Hematopoietic multipotent progenitor cell treated with erythropoietin and hydrocortisone succinate and interleukin-3 and kit ligand, for 15 days (in vitro differentiated cells): Measurements from ENCODE around the gene ADAMTS17.

Experiments used
- DNase-seq: peaks from one replicate; pipeline ENCODE4 v3.0.0-alpha.2; 2015; ENCODE audit warnings: low spot score

ADAMTS17 gene

GRCh38 chr15:100052716-100053473, 288.9 kb downstream of the ADAMTS17 start:
- no peak for DNase-seq

GRCh38 chr15:100050877-100051786, 290.6 kb downstream of the ADAMTS17 start:
- DNase-seq: no peak

GRCh38 chr15:100049936-100050876, 291.6 kb downstream of the ADAMTS17 start:
- DNase-seq: no peak

- DNase-seq: no peak
Measured at GRCh38 chr15:100049483-100049882, 292.3 kb downstream of the ADAMTS17 start.

GRCh38 chr15:100048736-100049135, 293.0 kb downstream of the ADAMTS17 start:
- no peak for DNase-seq

GRCh38 chr15:100043692-100044091, 298.1 kb downstream of the ADAMTS17 start:
- no peak for DNase-seq

- no peak for DNase-seq
Measured at GRCh38 chr15:100043068-100043641, 298.6 kb downstream of the ADAMTS17 start.

- DNase-seq: no peak
Measured at GRCh38 chr15:100042558-100042957, 299.2 kb downstream of the ADAMTS17 start.

- DNase-seq: no peak
Measured at GRCh38 chr15:100041127-100041828, 300.5 kb downstream of the ADAMTS17 start.

- DNase-seq: no peak
Measured at GRCh38 chr15:100039994-100040393, 301.8 kb downstream of the ADAMTS17 start.

- DNase-seq: no peak
Measured at GRCh38 chr15:100038736-100039135, 303.0 kb downstream of the ADAMTS17 start.

GRCh38 chr15:100037901-100038300, 303.9 kb downstream of the ADAMTS17 start:
- no peak for DNase-seq

- no peak for DNase-seq
Measured at GRCh38 chr15:100036015-100036414, 305.8 kb downstream of the ADAMTS17 start.

GRCh38 chr15:100034191-100034590, 307.6 kb downstream of the ADAMTS17 start:
- DNase-seq: no peak

GRCh38 chr15:100033140-100033857, 308.5 kb downstream of the ADAMTS17 start:
- no peak for DNase-seq

- DNase-seq: no peak
Measured at GRCh38 chr15:100032358-100033085, 309.3 kb downstream of the ADAMTS17 start.

- DNase-seq: no peak
Measured at GRCh38 chr15:100031665-100032357, 310.0 kb downstream of the ADAMTS17 start.

GRCh38 chr15:100030586-100031229, 311.1 kb downstream of the ADAMTS17 start:
- no peak for DNase-seq
